ENCODE data around the gene ACOT7.
"Not testable (repeated sequence)": the region's sequence is repeated elsewhere in the genome, so short reads cannot be mapped to it uniquely, and the experiment has no call there.

ACOT7 gene

DNA sequence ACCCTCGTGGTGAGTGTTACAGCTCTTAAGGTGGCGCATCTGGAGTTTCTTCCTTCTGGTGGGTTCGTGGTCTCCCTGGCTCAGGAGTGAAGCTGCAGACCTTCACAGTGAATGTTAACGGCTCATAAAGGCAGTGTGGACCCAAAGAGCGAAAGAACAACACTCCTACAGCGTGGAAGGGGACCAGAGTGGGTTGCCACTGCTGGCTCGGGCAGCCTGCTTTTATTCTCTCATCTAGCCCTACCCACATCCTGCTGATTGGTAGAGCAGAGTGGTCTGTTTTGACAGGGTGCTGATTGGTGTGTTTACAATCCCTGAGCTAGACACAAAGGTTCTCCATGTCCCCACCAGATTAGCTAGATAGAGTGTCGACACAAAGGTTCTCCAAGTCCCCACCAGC lies 1.6 kb upstream of the ACOT7 start:
- not testable (repeated sequence) for DNase-seq

DNA sequence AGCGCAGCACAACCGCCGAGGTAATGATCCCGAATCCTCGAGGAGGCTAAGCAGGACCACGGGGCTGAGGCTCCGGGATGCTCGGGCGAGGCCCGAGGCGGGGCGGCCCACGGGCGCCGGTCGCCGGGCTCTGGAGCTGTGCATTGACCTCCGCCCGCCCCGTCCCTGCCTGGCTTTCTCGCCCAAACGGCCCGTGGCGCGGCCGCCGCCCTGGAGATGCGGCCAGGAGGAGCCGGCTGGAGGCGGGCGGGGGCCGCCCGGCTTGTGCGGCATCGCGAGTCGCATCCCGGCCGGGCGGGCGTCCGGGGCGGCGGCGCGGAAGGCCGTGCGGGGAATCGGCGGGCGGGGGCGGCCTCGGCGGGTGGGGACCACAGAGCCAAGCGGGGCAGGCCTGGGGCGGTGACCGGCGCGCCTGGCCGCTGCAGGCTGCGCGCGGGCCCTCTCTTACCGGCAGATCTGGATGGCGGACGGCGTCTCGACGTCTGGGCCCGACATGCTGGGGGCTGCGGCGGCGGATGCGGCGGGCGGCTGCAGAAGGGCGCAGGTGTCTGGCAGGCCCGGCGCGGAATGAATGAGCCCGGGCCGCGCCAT lies 663 bp downstream of the ACOT7 start:
- DNase-seq = no peak

DNA sequence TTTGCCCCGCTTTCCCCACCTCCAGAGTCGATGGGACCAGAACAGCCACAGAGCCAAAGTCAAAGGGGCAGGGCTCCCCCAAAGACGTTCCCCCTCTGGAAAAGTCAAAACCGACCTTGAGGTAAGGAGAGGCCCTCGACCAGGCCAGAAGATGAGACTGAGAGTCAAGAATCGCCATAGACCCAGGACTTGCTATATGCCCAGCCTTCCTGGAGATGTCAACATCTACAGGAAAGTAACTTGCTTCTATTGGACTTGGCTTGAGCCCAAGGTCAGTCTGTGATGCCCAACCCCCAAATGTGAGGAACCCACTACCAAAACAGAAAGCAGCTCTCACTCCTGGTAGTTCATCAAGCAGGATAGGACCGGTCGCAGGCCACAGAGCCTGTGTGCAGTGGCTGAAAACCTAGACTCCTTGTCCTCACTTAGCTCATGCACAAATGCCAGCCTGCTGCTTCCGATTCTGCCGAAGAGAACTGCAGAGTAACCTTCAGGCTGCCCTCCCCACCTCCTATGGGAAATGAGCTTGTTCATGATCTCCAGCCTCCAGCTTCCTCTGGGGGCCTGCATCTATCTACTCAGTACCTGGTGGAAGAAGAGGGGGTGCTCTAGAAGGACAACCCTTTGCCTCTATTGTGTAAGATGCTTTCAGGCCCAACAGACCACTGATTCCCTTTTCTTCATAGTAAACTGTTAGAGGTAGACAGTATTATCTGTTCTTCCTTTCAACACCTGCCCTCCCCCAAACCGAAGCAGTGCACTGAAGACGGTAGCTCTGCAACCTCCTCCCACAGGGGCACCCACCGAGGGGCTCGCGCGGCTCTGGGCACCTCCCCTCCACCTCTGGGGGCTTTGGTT lies 1.4 kb downstream of the ACOT7 start:
- peak; percentile 15 for DNase-seq

DNA sequence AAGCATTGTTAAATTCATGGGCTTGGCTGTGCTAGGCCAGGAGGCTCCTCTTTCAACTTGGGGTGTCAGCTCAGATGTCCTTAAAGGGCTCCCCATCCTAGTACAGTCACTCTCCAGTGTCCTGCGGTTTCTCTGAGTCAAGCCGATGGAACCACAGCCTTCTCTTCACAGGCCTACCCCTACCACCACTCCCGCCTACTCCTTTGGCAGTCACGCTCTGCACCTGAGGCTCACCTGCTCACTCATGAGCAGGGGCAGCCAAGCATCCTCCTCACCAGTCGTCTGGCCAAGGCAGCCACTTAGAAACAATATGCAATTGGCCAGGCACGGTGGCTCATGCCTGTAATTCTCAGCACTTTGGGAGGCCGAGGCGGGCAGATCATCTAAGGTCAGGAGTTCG lies 3.6 kb downstream of the ACOT7 start:
- DNase-seq = no peak

DNA sequence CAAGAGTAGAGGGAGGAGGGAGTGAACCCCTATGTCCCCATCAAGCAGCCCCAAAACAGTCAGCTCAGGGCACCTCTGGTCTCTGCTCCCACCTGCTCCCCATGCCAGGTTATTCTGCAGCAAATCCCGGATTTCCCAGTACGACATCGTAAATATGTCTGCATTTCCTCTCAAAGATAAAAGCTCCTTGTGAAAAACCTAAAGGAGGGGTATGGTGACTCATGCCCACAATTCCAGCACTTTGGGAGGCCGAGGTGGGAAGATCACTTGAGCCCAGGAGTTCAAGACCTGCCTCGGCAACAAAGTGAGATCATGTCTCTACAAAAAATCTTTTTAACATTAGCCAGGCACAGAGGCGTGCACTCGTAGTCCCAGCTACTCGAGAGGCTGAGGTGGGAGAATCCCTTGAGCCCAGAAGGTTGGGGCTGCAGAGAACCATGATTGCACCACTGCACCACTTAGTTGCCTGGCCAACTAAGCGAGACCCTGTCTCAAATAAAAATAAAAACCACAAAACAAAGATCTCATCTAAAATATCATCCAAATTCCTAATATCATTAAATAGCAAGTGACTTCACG lies 7.1 kb downstream of the ACOT7 start:
- no peak for DNase-seq

DNA sequence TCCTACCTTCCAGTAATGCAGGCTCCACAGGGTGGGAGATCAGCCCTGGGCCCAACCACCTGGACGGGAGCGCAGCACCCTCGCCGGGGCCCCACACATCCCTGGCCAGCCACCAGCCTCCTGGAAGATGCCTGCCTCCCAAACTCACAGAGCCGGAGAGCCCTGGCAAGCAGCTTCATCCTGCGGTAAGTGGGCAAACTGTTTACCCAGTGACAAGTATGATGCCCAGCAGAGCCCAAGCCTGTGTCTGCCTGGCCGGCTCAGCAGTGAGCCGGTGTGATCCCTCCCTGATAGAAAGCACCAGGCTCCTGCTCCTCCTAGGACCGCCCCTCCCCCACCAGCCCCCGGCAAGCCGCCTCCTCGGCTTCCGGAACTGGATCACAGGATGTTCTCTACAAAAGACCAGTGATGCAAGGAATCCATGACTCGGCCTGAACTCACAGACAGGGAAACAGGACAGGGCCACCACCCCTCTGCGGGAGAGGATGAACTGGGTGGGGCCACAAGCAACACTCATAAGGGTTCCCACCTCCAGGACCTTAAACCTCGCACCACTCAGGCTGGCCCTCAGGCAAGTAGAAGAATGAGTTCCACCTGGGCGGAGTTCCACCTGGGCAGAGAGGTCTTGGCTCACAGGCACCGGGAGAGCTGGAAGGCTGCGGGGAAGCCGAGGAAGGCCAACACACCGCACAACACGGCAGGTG lies 7.9 kb downstream of the ACOT7 start:
- no peak for DNase-seq

DNA sequence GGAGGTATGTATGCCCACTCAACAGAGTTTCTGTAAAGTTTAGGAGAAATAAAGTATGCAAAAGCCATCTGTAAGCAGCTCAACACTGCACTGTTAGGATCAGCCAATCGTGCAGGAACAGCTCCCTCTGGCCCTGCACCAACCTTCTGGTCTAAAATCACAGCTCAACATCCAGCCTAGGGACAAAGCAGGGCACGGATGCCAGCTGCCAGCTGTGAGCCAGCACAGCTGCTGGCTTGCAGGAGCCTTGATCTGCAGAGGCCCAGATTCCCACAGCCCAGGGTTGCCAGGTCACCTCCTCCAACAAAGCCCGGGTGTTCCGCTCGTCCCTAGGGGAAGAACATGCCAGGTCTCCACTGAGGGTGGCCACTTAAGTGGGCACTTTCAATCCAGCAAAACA lies 8.6 kb downstream of the ACOT7 start:
- no peak for DNase-seq

DNA sequence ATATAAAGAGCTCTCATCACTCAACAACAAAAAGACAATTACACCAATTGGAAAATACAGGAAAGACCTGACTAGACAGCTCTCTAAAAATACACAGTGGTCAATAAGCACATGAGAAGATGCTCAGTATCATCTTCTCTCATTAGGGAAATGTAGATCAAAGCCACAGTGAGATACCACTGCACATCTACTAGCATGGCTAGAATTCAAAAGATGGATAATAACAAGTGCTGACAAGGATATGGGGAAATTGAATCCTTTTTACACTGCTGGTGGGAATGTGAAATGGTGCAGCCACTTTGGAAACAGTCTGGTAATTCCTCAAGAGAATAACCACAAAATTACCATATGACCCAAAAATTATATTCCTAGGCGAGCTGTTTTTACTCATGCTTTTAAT lies 9.4 kb downstream of the ACOT7 start:
- DNase-seq = no peak

DNA sequence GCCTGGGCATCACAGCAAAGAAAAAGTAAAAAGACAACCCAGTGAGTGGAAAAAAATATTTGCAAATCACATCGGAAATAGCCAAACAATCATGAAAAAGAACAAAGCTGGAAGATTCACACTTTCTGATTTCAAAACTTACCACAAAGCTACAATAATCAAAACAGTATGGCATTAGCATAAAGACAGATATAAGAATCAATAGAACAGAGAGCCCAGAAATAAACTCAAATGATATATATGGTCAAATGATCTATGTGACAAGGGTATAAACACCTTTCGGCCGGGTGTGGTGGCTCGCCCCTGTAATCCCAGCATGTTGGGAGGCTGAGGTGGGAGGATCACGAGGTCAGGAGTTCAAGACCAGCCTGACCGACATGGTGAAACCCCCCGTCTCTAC lies 13.5 kb downstream of the ACOT7 start:
- DNase-seq = no peak

DNA sequence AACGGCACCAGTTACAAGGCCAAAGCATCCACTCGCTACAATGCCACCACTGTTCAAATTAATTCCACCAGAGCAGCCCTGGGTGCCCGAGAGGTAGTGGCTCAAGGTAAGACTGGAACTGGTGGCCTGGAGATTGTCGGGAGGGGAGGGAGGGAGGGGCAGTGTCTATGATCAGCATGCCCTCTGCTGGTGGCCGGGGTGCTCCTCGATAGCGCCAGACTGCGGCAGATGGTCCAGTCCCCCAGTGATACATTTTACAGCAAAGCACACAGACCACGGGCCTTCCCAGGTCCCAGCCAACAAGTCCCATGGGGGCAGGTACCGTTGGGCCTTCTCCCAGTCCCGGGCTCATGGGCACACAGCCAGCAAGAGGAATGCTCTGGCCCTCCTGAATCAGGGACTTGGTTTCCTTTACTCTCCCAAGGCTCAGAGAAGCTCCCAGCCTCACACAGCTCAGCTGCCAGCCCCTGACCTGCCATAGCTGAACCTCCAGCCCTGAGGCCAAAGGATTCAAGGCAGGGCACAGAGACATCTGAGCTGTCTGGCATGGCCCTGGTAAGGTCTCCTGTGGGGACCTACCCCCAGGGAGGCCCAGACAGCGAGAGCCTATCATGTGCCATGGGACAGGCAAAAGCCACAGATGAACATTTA lies 15.3 kb downstream of the ACOT7 start:
- DNase-seq = no peak

DNA sequence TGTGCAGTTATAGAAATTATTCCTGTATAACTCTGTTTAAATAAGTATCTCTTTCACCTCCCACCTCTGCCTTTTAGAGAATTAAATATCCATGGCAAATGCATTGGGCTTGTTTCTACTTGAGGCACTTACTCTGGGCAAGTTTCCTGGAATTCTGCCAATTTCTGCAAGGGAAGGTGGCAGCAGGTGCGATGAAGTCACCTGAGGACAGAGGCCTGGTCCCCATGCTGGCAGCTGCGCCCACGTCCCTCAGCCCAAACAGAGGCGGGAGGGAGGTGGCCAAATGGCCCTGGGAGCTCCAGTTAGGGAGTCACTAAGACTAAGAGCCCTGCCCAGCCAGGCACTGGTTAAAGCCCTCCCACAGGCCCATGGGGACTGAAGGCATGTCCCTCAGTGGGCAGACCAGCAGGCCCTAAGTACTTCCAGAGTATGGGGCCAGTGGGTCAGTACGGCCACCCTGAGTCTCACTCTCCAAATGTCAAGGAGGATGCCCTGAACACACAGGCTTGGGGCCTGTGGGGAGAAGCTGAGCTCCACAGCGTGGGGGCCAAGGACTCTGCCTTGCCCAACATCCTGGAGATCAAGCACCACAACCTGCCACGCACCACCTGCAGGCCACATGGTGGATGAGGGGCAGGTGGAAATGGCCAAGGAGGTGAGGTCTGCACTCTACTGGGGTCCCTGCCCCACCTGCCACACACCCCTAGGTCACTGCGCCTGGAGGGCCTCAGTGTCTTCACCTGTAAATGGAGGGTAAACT lies 19.4 kb downstream of the ACOT7 start:
- no peak for DNase-seq

DNA sequence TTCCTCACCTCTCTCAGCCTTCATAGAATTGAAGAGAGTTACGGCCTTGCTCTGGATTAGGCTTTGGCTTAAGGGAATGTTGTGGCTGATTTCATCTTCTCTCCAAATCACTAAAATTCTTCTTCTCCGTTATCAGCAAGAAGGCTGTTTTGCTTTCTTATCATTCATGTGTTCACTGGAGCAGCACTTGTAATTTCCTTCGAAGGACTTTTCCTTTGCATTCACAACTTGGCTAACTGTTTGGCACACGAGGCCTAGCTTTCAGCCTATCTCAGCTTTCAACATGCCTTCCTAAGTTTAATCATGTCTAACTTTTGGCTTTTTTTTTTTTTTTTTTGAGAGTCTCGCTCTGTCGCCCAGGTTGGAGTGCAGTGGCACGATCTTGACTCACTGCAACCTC lies 21.3 kb downstream of the ACOT7 start:
- DNase-seq = not testable (repeated sequence)

DNA sequence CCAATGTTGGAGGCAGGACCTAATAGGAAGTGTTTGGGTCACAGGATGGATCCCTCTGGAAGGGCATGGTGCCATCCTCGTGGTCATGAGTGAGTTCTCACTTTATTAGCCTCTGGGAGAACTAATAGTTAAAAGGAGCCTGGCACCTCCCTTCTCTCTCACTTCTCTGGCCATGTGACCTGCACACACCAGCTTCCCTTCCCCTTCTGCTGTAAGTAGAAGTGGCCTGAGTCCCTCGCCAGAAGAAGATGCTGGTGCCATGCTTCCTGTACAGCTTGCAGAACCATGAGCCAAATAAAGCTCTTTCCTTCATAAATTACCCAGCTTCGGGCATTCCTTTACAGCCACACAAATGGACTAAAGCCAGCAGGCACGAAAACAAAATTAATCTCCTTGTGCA lies 23.6 kb downstream of the ACOT7 start:
- DNase-seq = no peak

DNA sequence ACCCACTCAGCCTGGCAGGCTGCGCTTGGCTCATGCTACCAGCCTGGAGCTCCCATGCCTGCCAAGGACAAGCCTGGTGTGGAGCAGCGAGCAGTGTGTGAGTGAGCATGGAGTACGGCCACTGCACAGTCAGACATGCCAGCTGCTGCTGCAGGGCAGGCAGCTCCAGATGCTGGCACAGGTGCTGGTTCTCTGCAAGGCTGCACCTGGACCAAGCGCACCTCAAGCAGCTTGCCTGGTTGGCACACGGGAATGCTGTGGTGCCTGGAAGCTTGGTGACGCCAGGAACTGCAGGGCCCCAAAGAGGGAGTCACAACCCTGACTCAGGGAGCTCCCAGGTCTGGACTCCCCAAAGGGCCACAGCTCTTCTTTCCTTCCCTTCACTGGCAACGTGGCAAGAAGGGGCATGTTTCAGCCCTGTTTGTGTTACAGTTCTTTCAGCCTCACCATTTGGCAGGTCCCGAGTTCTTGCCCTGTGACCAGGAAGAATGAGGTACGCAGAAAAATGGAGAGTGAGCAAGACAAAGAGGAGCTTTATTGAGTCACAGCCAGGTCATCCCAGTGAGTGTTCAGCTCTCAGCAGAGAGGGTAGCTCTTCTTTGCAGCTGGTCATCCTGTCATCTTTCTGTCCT lies 26.1 kb downstream of the ACOT7 start:
- DNase-seq = no peak

DNA sequence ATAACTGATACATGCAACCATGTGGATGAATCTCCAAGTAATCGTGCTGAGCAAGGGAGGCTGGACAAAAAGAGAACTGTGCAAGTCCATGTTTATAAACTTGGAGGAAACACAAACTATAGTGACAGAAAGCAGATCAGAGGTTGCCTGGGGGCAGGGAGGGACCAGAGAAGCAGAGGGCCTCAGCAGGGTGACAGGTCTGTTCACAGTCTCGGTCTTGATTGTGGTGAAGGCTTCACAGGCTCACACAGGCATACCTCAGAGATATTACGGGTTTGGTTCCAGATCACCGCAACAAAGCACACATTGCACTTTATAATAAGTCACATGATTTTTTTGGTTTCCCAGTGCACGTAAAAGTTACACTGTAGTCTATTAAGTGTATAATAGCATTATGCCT lies 28.5 kb downstream of the ACOT7 start:
- DNase-seq = no peak

DNA sequence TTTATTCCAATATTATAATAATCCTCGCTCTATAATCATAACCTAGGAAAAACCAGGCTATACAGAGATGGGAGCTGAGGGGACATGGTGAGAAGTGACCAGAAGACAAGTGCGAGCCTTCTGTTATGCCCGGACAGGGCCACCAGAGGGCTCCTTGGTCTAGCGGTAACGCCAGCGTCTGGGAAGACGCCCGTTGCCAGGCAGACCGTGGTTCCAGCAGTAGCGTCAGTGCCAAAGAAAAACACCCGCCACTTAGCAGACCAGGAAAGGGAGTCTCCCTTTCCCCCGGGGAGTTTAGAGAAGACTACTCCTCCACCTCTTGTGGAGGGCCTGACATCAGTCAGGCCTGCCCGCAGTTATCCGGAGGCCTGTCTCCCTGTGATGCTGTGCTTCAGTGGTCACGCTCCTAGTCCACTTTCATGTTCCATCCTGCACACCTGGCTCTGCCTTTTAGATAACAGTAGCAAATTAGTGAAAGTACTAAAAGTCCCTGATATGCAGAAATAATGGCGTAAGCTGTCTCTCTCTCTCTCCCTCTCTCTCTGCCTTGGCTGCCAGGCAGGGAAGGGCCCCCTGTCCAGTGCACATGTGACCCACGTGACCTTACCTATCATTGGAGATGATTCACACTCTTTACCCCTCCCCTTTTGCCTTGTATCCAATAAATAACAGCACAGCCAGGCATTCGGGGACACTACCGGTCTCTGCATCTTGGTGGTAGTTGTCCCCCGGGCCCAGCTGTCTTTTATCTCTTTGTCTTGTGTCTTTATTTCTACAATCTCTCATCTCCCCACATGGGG lies 30.3 kb downstream of the ACOT7 start:
- DNase-seq = peak; percentile 27

DNA sequence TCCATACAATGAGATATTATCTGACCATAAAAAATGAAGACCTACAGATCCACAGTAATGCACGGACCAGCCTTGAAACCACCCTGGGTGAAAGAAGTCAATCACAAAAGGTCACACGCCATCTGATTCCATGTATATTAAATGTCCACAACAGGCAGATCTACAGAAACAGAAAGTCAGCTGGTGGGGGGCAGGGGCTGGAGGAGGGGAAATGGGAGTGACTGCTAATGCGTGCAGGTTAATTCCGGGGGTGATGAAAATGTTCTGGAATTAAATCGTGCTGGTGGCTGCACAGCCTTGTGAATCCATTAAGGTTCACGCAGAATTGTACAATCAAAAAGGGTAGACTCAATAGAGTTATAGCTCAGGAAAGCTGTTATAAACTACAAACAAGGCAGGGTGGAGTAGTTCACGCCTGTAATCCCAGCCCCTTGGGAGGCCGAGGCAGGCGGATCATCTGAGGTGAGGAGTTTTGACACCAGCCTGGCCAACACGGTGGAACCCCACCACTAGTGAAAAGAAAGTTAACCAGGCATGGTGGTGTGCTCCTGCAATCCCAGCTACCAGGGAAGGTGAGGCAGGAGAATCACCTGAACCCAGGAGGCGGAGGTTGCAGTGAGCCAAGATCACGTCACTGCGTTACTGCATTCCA lies 32.3 kb downstream of the ACOT7 start:
- DNase-seq = no peak

DNA sequence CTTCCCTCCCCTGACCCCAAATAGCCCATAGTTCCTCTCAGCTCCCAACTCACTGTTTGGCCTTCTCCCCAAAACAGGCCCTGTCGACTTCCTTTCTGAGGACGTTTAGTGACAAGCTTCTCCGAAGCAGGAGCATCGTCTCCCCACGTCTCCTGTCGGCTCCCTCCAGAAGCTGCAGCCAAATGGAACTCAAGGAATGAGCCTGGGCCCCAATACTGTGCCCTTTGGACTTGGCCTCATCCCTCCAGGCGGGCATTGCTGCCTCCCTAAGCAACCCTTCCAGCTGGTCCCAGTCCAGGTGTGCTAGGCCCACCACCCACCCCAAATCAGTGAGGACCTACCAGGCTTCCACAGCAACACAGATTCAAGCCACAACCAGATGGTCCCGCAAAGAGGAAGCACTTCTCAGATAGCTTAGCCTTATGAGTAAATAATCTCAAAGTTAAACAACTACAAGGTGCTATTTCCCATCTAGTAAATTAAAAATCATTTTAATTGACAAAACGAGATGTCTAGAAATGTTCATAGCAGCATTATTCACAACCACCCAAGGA lies 33.0 kb downstream of the ACOT7 start:
- DNase-seq = no peak

DNA sequence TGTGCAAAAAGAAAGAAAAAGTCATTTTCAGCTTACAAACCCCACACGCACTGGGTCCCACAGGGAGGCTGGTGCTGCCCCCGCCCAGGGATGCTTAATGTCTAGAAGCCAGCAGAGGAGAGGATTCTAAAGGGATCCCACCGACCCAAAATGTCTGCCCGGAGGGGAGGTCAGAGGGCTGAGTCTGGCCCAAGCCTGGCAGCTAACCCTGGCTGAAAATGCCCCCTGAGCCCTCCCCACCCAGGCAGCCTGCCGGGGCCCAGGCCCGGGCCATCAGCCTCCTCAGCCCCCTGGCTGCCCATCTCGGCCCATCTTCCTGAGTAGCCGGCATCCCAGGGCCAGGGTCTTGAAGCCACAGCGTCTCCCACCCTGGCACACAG lies 33.5 kb downstream of the ACOT7 start:
- no peak for DNase-seq
